Measurements from ENCODE around the gene MED31.

DNA sequence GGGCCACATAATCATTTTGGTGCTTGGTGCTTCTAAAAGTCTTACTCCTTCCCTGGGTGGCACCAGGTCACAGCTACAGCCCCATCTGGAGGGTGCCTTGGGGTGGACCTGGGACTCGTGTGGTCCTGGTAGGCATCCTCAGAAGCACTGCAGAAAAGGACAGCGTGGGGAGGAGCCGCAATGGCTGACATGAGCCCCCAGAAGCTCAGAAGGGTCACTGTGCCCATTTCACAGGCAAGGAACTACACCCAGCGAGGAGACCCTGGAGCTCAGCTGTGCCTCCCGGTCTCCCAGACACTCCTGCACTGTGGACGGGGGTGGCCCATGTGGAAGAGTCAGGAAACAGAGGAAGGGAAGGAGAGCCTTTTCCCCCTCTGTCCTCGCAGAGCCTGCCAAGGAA lies 26.5 kb upstream of the MED31 start:
- TF ChIP-seq, protein P1, sequence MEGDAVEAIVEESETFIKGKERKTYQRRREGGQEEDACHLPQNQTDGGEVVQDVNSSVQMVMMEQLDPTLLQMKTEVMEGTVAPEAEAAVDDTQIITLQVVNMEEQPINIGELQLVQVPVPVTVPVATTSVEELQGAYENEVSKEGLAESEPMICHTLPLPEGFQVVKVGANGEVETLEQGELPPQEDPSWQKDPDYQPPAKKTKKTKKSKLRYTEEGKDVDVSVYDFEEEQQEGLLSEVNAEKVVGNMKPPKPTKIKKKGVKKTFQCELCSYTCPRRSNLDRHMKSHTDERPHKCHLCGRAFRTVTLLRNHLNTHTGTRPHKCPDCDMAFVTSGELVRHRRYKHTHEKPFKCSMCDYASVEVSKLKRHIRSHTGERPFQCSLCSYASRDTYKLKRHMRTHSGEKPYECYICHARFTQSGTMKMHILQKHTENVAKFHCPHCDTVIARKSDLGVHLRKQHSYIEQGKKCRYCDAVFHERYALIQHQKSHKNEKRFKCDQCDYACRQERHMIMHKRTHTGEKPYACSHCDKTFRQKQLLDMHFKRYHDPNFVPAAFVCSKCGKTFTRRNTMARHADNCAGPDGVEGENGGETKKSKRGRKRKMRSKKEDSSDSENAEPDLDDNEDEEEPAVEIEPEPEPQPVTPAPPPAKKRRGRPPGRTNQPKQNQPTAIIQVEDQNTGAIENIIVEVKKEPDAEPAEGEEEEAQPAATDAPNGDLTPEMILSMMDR (IDR thresholded peaks at IDR 0.05; ENCODE audit: insufficient read depth, low read depth, low read length) = no peak
- no peak for TF ChIP-seq EZH2 (IDR thresholded peaks at IDR 0.05; ENCODE audit: insufficient read depth, low read length)

Data from astrocyte (in vitro differentiated cells and primary cell).